ENCODE data around the gene ZNF565.
"Not testable (repeated sequence)": the region's sequence is repeated elsewhere in the genome, so short reads cannot be mapped to it uniquely, and the experiment has no call there.

The ZNF565 gene

DNA sequence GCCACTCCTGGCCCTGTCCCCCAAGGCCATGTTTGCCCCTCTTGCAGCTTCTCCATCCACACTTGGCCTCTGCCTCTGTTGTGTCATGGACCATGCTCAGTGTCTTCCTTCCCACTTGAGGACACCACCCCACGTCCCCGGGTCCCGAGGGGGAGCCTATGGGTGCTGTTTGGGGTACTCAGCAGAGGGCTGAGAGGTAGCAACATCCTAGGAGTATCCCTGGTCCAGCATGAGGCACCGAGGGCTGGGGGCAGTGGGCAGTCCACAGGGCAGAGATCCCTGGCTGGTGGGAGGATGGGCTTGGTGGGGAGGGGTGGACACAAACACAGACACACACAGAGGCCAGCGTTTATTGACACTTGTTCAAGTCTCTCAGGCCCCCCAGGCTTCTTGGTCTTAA, 63.9 kb downstream of the ZNF565 start:
- DNase-seq (ENCODE audit: low read depth in 2 of 2), result no peak

- no peak for DNase-seq (ENCODE audit: low read depth in 2 of 2)
Measured at GRCh38 chr19:36149673-36150406, 64.6 kb downstream of the ZNF565 start.

DNA sequence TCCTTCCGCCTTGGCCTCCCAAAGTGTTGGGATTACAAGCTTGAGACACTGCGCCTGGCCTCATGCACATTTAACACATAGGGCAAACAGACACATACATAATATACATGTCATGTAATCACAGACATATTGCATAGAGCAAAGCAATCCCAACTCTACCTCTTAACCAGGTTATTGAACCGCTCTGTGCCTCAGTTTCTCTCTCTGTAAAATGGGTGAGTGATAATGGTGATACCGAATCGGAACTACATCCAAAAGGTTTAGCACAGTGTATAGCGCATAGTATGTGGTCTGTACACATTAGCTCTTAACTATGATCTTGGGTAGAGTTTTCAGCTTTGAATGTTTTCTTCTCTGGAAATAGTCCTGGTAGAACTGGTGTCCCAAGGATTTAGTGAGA, 69.8 kb downstream of the ZNF565 start:
- no peak for DNase-seq (ENCODE audit: low read depth in 2 of 2)

- DNase-seq (ENCODE audit: low read depth in 2 of 2), result no peak
Measured at GRCh38 chr19:36142496-36142895, 72.0 kb downstream of the ZNF565 start.

DNA sequence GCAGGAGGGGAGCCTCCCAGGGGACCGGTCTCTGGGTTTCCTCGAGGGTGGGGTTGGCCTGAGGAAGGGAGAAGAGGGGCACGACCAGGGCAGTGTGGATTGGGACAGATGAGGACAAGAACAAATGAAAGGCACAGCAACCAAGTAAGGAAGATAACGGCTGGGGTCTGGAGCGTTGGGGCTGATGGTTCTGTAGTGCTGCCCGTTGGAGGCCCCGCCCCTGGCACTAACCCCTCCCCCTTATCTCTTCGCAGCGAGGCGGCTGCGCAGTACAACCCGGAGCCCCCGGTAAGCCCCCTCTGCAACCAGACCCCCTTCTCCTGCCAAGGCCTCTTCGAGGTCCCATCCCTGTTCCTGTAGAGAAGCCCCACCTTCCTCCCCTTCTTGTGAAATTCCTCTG, 72.4 kb downstream of the ZNF565 start:
- no peak for DNase-seq (ENCODE audit: low read depth in 2 of 2)

- peak; percentile 72 to 77 for DNase-seq (ENCODE audit: low read depth in 2 of 2)
Measured at GRCh38 chr19:36141039-36141927, 73.2 kb downstream of the ZNF565 start.

DNA sequence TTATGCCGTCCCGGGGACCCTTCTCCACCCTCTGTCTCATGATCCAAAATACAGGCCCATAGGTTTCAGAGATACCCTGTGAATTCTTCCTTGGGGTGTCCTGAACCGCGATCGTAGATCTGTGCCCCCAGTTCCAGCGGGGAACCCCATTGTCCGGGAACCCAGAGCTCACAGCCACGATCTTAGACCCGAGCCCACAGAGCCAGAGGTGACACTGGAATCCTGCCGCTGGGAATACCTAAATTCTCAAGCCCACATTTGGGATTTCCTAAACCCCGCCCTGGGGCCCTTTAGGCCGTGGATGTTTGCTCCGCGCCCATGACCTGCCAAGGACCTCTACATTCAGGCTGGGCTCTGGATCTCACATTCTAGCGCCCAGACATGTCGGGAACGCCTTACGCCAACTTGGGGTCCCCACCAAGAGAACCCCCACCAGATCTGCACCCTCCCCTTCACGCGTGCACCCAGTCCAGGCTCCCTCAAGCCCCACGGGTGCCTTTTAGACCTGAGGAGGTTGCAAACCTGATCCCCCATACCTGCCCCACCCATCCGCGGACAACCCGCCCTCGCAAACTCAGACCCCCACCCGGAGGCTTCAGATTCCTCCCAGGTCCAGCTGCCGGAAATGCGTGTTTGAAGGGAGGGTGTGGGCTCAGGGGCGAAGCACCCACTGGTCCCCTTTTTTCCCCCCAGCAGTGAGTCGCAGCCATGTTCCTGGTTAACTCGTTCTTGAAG, 74.0 kb downstream of the ZNF565 start:
- peak in 1 of 2 donors; percentile 3 for DNase-seq (ENCODE audit: low read depth in 2 of 2)

DNA sequence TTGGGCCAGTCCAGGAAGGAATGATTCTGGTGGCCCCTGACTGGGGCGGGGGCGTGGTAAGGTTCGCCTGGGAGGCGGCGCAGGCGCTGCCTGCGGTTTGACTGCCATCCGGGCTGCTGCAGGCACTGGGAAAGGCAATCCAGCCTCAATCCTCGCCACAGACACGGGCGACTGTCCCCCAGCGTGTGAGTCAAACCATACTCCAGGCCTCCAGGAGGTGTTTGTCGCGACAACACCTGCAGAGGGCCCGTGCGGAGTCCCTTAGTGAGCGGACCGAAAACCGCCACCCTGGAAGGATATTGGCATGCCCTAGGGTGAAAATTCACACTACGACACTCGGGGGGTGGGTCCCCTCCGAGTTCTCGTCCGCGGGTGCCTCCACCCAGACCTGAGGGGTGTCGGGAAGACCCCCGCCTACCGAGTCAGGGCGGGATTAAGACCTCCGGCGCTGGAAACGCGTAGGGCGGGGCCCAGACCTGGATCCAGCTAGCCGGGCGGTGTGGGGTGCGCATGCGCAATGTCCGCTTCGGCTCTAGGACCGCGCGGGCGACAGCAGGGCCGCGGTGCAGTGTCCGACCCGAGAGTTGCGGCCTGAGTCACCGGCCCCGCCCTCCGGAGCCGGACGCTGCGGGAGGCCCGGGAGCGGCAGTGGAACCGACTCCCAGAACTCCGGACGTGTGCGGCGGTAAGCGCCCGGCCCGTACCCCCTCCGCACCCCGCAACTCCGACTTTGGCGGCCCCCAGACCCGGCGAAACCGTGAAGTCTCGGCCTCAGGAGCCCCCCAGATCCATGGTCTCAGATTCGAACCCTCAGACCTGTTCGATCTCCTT, 74.8 kb downstream of the ZNF565 start, which contains the start of gene CAPNS1:
CAPNS1 (plus strand) TSS at position 594 of the 831 bp plus-strand sequence. CDS start 946 bp downstream, outside the sequence.
- peak; percentile 85 for DNase-seq (ENCODE audit: low read depth in 2 of 2)

DNA sequence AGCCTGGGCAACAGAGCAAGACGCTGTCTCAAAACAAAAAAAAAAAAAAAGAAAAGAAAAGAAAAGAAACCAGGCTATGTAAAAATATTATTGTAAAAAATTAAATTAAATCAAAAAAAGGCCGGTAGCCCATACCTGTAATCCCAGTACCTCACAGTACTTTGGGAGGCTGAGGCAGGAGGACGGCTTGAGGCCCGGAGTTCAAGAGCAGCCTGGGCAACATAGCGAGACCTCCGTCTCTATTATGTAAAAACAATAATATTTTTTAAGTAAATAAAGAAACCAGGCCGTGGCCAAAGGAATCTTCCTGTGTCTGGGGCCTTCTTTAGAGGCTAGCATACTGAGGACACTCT, 75.4 kb downstream of the ZNF565 start:
- DNase-seq (ENCODE audit: low read depth in 2 of 2), result no peak

DNA sequence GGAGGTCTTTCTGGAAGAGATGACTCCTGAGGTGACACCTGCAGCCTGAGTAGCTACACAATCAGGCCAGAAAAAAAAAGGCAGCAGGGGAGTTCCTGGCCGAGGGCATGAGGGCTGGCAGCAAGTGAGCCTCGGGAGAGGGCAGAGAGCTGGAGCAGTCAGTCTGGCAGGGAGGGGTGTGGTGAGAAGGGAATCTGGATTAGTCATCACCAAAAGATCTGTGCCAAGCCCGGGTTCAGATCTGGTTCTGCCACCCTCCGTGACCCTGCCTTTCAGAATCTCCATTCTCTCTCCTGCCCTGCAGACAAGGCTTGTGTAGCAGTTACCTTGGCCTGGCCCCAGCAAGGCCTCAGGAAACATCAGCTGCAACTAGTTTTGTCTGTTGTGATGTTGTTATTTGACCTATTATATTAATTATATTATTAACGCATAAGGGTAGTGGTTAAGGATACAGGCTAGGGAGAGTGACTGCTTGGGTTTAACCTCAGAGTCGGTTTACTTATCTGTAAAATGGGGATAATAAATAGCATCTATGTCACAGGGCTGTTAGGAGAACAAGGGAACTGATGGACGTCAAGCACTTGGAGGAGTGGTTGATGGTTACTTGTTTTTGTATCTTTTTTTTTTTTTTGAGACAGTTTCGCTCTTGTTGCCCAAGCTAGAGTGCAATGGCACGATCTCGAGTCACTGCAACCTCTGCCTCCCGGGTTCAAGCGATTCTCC, 77.3 kb downstream of the ZNF565 start:
- no peak for DNase-seq (ENCODE audit: low read depth in 2 of 2)

DNA sequence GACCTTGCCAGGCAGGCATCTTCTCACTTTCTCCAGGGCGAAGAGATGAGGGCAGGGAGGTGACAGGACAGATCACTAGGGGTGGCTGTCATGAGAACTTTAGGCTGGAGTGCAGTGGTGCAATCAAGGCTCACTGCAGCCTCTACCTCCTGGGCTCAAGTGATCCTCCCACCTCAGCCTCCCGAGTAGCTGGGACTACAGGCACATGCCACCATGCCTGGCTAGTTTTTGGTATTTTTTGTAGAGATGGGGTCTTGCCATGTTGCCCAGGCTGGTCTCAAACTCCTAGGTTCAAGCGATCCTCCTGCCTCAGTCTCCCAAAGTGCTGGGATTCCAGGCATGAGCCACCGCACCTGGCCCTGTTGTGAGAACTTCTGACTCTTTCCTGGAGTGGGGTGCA, 79.6 kb downstream of the ZNF565 start:
- DNase-seq (ENCODE audit: low read depth in 2 of 2), result not testable (repeated sequence)

Data from stimulated activated CD8-positive, alpha-beta memory T cell treated with anti-CD3 and anti-CD28 coated beads, Interleukin-15, amount 100 ng/mL, for 4 hours (primary cell).